ENCODE results near the gene ZNF558.
A peak's percentile ranks its signal among the peaks of the same experiment; 100 is the strongest.

Gene ZNF558

GRCh38 chr19:8832132-8833021 is at the start of gene ZNF558, which contains the start of gene MBD3L1:
TSS of gene ZNF558 (minus strand) at chr19:8832304. CDS start at chr19:8822659, 9,645 bp downstream.
TSS of gene MBD3L1 (plus strand) at chr19:8832377. CDS start at chr19:8842679, 10,302 bp downstream.
- peak; percentile 97 to 99 for DNase-seq (ENCODE audit: low read depth in 2 of 2)

- no peak for DNase-seq (ENCODE audit: low read depth in 2 of 2)
Observed at GRCh38 chr19:8881512-8881911, 49.4 kb upstream of the ZNF558 start.

- DNase-seq (ENCODE audit: low read depth in 2 of 2) = no peak
Observed at GRCh38 chr19:8880868-8881488, 48.9 kb upstream of the ZNF558 start.

GRCh38 chr19:8877854-8878705 is 46.0 kb upstream of the ZNF558 start:
- no peak for DNase-seq (ENCODE audit: low read depth in 2 of 2)

GRCh38 chr19:8866344-8866743 is 34.2 kb upstream of the ZNF558 start:
- DNase-seq (ENCODE audit: low read depth in 2 of 2) = no peak

GRCh38 chr19:8858260-8858659 is 26.2 kb upstream of the ZNF558 start:
- no peak for DNase-seq (ENCODE audit: low read depth in 2 of 2)

GRCh38 chr19:8850488-8850887 is 18.4 kb upstream of the ZNF558 start:
- DNase-seq (ENCODE audit: low read depth in 2 of 2) = no peak

GRCh38 chr19:8849232-8849631 is 17.1 kb upstream of the ZNF558 start:
- DNase-seq (ENCODE audit: low read depth in 2 of 2) = no peak

GRCh38 chr19:8846819-8847218 is 14.7 kb upstream of the ZNF558 start:
- no peak for DNase-seq (ENCODE audit: low read depth in 2 of 2)

GRCh38 chr19:8840708-8841107 is 8.6 kb upstream of the ZNF558 start:
- DNase-seq (ENCODE audit: low read depth in 2 of 2) = no peak

- no peak for DNase-seq (ENCODE audit: low read depth in 2 of 2)
Observed at GRCh38 chr19:8835877-8836276, 3.8 kb upstream of the ZNF558 start.

GRCh38 chr19:8835446-8835845 is 3.3 kb upstream of the ZNF558 start:
- DNase-seq (ENCODE audit: low read depth in 2 of 2) = no peak

- no peak for DNase-seq (ENCODE audit: low read depth in 2 of 2)
Observed at GRCh38 chr19:8831832-8832131, 322 bp downstream of the ZNF558 start.

GRCh38 chr19:8831373-8831772 is 731 bp downstream of the ZNF558 start:
- no peak for DNase-seq (ENCODE audit: low read depth in 2 of 2)

- DNase-seq (ENCODE audit: low read depth in 2 of 2) = no peak
Observed at GRCh38 chr19:8827277-8827676, 4.8 kb downstream of the ZNF558 start.

- DNase-seq (ENCODE audit: low read depth in 2 of 2) = no peak
Observed at GRCh38 chr19:8826371-8826770, 5.7 kb downstream of the ZNF558 start.

GRCh38 chr19:8821748-8822241 is 10.3 kb downstream of the ZNF558 start:
- no peak for DNase-seq (ENCODE audit: low read depth in 2 of 2)

GRCh38 chr19:8820234-8820633 is 11.9 kb downstream of the ZNF558 start:
- DNase-seq (ENCODE audit: low read depth in 2 of 2) = no peak

- DNase-seq (ENCODE audit: low read depth in 2 of 2) = no peak
Observed at GRCh38 chr19:8815780-8816179, 16.3 kb downstream of the ZNF558 start.

- no peak for DNase-seq (ENCODE audit: low read depth in 2 of 2)
Observed at GRCh38 chr19:8814176-8814575, 17.9 kb downstream of the ZNF558 start.

- DNase-seq (ENCODE audit: low read depth in 2 of 2) = no peak
Observed at GRCh38 chr19:8811315-8812172, 20.6 kb downstream of the ZNF558 start.

Data from activated CD8-positive, alpha-beta memory T cell treated with anti-CD3 and anti-CD28 coated beads for 4 hours (primary cell).